Measurements from ENCODE around the gene ZNF646. TPM values are rescaled to one million over a fixed set of nuclear protein-coding genes. Genes with fewer than 3 reads are reported as not detected.

Gene ZNF646
- total RNA-seq, 1 donor from 2014 or later, result 10.6 TPM

- intact Hi-C loops (cut with DNase I), result no loop called here
- Histone ChIP-seq H3K4me3 (no peak overlapping the region), H3K36me3 (peaks cover 0 to 14% of the 10 kb centered on the region in 2 donors), H3K27me3 (no peaks in the 10 kb centered on the region), H3K4me1 (peaks cover 25% of the 10 kb centered on the region), H3K27ac (peak overlapping the region; percentile 10), H3K9me3 (no peaks in the 10 kb centered on the region)
- DNase-seq (ENCODE audit: extremely low spot score in 2 of 2), result no peak
- TF ChIP-seq CTCF (IDR thresholded peaks at IDR 0.05), result peak; percentile 18 to 71 (median 67)
- no peak for TF ChIP-seq POLR2A (IDR thresholded peaks at IDR 0.05)
- TF ChIP-seq POLR2AphosphoS5 (IDR thresholded peaks at IDR 0.05; ENCODE audit: insufficient read depth in 1 of 2, low read depth in 1 of 2), result peak in 1 of 2 donors; percentile 55
Observed at GRCh38 chr16:31105677-31106213, 31.5 kb downstream of the ZNF646 start.

GRCh38 chr16:31106509-31107464 lies 32.6 kb downstream of the ZNF646 start:
- intact Hi-C loops (cut with DNase I), result no loop called here
- Histone ChIP-seq H3K27me3 (no peaks in the 10 kb centered on the region), H3K36me3 (peaks cover 0 to 25% of the 10 kb centered on the region in 2 donors), H3K9me3 (no peaks in the 10 kb centered on the region), H3K4me1 (peaks cover 25% of the 10 kb centered on the region), H3K27ac (no peak overlapping the region), H3K4me3 (no peak overlapping the region)
- no peak for DNase-seq (ENCODE audit: extremely low spot score in 2 of 2)
- TF ChIP-seq POLR2AphosphoS5 (IDR thresholded peaks at IDR 0.05; ENCODE audit: insufficient read depth in 1 of 2, low read depth in 1 of 2) (no peak), POLR2A (IDR thresholded peaks at IDR 0.05) (no peak), CTCF (IDR thresholded peaks at IDR 0.05) (no peak)

GRCh38 chr16:31107465-31107867 lies 33.2 kb downstream of the ZNF646 start:
- peaks cover 25% of the 10 kb centered on the region for H3K4me1 ChIP-seq
- no peaks in the 10 kb centered on the region for H3K9me3 ChIP-seq
- H3K36me3 ChIP-seq, result peaks cover 0 to 31% of the 10 kb centered on the region in 2 donors
- TF ChIP-seq CTCF (IDR thresholded peaks at IDR 0.05) (no peak), POLR2A (IDR thresholded peaks at IDR 0.05) (no peak), POLR2AphosphoS5 (IDR thresholded peaks at IDR 0.05; ENCODE audit: insufficient read depth in 1 of 2, low read depth in 1 of 2) (no peak)
- intact Hi-C loops (cut with DNase I), result no loop called here
- H3K27ac ChIP-seq, result no peak overlapping the region
- H3K4me3 ChIP-seq, result no peak overlapping the region
- no peaks in the 10 kb centered on the region for H3K27me3 ChIP-seq
- DNase-seq (ENCODE audit: extremely low spot score in 2 of 2), result no peak

GRCh38 chr16:31108035-31108793 lies 34.0 kb downstream of the ZNF646 start, which contains the start of gene BCKDK:
TSS of gene BCKDK (plus strand) at chr16:31108386. CDS start at chr16:31109224, 838 bp downstream.
- Histone ChIP-seq H3K9me3 (no peaks in the 10 kb centered on the region), H3K36me3 (peaks cover 0 to 32% of the 10 kb centered on the region in 2 donors), H3K4me3 (peak within 1 kb of the TSS; percentile 87 to 93), H3K27ac (peak within 1 kb of the TSS; percentile 93), H3K4me1 (peaks cover 25% of the 10 kb centered on the region), H3K27me3 (no peaks in the 10 kb centered on the region)
- intact Hi-C loops (cut with DNase I), result no loop called here
- TF ChIP-seq POLR2A (IDR thresholded peaks at IDR 0.05) (peak in 1 of 2 donors; percentile 45), CTCF (IDR thresholded peaks at IDR 0.05) (no peak), POLR2AphosphoS5 (IDR thresholded peaks at IDR 0.05; ENCODE audit: insufficient read depth in 1 of 2, low read depth in 1 of 2) (peak in 1 of 2 donors; percentile 64)
- DNase-seq (ENCODE audit: extremely low spot score in 2 of 2), result no peak

All from vagina (tissue), 2 donors.